Measurements from ENCODE around the gene OGFOD1.

The OGFOD1 gene

DNA sequence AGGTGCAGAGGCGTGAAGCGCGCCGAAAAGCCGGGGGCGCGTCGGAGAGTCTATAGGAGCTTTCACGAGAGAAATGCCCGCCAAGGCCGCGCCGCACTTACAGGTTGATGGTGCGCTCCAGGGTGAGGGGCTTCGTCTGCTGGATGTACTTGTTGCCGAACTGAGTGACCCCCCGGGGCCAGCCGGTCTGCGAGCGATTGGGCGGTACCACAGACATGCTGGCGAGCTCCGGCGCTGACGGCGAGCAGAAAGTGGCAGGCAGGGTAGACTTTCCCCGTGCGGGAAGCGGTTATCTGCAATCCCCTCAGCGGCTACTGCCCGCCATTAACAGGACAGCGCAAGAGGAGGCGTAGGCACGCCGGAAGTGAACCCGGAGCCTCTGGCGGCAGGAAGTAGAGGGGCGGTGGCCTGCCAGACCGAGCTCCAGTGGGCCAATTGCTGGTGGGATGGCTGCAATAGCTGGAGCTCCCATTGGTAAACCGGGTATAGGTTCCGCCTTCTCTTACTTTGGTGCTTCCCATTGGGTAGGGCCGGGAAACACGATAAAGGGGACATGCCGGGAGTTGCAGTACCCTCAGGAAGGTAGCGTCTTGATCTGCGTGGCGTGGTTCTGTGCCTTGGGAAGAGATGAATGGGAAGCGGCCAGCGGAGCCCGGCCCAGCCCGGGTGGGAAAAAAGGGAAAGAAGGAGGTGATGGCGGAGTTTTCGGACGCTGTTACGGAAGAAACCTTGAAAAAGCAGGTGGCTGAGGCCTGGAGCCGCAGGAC, at the start of gene OGFOD1, which contains the start of gene NUDT21:
TSS of gene OGFOD1 (plus strand) at position 569 of the 767 bp plus-strand sequence. CDS start at position 628, 59 bp downstream.
TSS of gene NUDT21 (minus strand) at position 347 of the 767 bp plus-strand sequence. CDS start at position 217, 130 bp downstream.
- peak within 1 kb of the TSS; percentile 99 for H3K27ac Mint-ChIP-seq
- H3K9me3 Mint-ChIP-seq, result no peaks in the 10 kb centered on the region
- H3K36me3 Mint-ChIP-seq, result peaks cover 85% of the 10 kb centered on the region
- peak; percentile 67 to 92 for DNase-seq (ENCODE audit: low spot score in 2 of 2)
- peak; percentile 96 for ATAC-seq
- H3K4me1 Mint-ChIP-seq, result peaks cover 59% of the 10 kb centered on the region
- H3K4me3 Mint-ChIP-seq, result peak within 1 kb of the TSS; percentile 89

- ATAC-seq, result no peak
- Mint-ChIP-seq H3K4me3 (no peak overlapping the region), H3K4me1 (peaks cover 9% of the 10 kb centered on the region), H3K27ac (peak overlapping the region; percentile 71), H3K9me3 (no peaks in the 10 kb centered on the region), H3K36me3 (peaks cover 98% of the 10 kb centered on the region)
- DNase-seq (ENCODE audit: low spot score in 2 of 2), result no peak
These were observed 45.2 kb upstream of the OGFOD1 start for GRCh38 chr16:56405977-56406672.

GRCh38 chr16:56408379-56409098, 42.8 kb upstream of the OGFOD1 start:
- H3K4me1 Mint-ChIP-seq, result peaks cover 9% of the 10 kb centered on the region
- no peak for DNase-seq (ENCODE audit: low spot score in 2 of 2)
- H3K27ac Mint-ChIP-seq, result peak overlapping the region; percentile 17
- H3K4me3 Mint-ChIP-seq, result no peak overlapping the region
- ATAC-seq, result no peak
- H3K9me3 Mint-ChIP-seq, result no peaks in the 10 kb centered on the region
- peaks cover 97% of the 10 kb centered on the region for H3K36me3 Mint-ChIP-seq

- Mint-ChIP-seq H3K9me3 (no peaks in the 10 kb centered on the region), H3K27ac (no peak overlapping the region), H3K4me3 (no peak overlapping the region), H3K36me3 (peaks cover 97% of the 10 kb centered on the region), H3K4me1 (peaks cover 9% of the 10 kb centered on the region)
- ATAC-seq, result no peak
- no peak for DNase-seq (ENCODE audit: low spot score in 2 of 2)
These were observed 42.2 kb upstream of the OGFOD1 start for GRCh38 chr16:56409195-56409594.

- Mint-ChIP-seq H3K36me3 (peaks cover 81% of the 10 kb centered on the region), H3K4me1 (peaks cover 9% of the 10 kb centered on the region), H3K27ac (no peak overlapping the region), H3K4me3 (no peak overlapping the region), H3K9me3 (no peaks in the 10 kb centered on the region)
- DNase-seq (ENCODE audit: low spot score in 2 of 2) (no peak), ATAC-seq (no peak)
These were observed 40.2 kb upstream of the OGFOD1 start for GRCh38 chr16:56411123-56411522.

DNA sequence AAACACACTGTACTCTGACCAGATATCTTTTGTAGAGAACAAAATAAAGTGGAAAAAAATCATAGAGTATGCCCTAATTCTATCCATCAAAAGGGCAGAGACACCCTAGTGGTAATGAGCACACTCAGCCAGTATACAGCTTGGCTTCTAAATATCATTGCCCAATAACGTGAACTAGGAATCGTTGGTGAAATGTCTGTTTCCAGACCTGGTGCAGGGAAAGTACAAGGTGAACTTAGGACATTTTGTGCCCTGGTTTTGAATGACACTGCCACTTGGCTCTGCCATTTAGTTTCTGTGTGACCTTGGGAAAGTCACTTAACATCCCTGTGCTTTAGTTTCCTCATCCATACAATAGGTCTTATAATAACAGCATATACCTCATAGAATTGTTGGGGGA, 39.7 kb upstream of the OGFOD1 start:
- DNase-seq (ENCODE audit: low spot score in 2 of 2) (no peak), ATAC-seq (no peak)
- Mint-ChIP-seq H3K36me3 (peaks cover 76% of the 10 kb centered on the region), H3K4me3 (no peak overlapping the region), H3K27ac (no peak overlapping the region), H3K4me1 (peaks cover 9% of the 10 kb centered on the region), H3K9me3 (no peaks in the 10 kb centered on the region)

DNA sequence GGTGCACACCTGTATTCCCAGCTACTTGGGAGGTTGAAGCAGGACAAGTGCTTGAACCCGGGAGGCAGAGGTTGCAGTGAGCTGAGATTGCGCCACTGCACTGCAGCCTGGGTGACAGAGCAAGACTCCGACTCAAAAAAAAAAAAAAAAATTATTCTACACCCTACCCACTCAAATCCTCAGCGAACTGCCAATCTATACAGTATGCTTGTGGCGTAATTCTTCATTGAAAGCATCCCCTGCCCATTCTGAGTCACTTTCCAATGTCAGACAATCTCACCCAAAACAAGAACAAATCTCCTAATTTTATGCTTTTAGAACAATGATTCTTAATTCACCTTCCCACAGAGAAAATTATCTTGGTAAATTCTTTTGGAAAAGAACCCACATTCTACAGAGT, 38.0 kb upstream of the OGFOD1 start:
- peaks cover 59% of the 10 kb centered on the region for H3K36me3 Mint-ChIP-seq
- no peak for ATAC-seq
- peaks cover 7% of the 10 kb centered on the region for H3K4me1 Mint-ChIP-seq
- H3K27ac Mint-ChIP-seq, result no peak overlapping the region
- DNase-seq (ENCODE audit: low spot score in 2 of 2), result no peak
- H3K4me3 Mint-ChIP-seq, result no peak overlapping the region
- no peaks in the 10 kb centered on the region for H3K9me3 Mint-ChIP-seq

DNA sequence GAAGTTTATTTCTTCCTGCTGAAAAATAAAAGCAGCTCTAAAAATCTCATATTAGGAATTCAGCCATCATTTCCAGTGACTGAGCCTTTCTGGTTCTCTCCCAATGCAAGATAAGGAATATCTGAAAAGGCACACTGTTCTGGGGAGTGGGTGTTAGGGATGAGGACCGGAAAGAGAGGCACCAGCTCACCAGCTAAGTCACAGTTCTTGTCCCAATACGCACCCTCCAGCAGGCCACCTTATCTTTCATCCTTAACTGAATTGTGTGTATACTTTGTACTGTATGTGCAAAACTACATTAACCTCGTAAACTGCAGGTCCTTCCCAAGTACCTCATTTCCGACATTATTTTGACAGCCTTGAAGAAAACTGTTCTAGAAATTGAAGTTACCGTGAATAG, 37.0 kb upstream of the OGFOD1 start:
- H3K4me1 Mint-ChIP-seq, result no peaks in the 10 kb centered on the region
- ATAC-seq (no peak), DNase-seq (ENCODE audit: low spot score in 2 of 2) (no peak)
- H3K36me3 Mint-ChIP-seq, result peaks cover 49% of the 10 kb centered on the region
- no peaks in the 10 kb centered on the region for H3K9me3 Mint-ChIP-seq
- no peak overlapping the region for H3K27ac Mint-ChIP-seq
- no peak overlapping the region for H3K4me3 Mint-ChIP-seq

GRCh38 chr16:56415875-56416274, 35.5 kb upstream of the OGFOD1 start:
- Mint-ChIP-seq H3K9me3 (no peaks in the 10 kb centered on the region), H3K4me1 (peaks cover 9% of the 10 kb centered on the region), H3K4me3 (no peak overlapping the region), H3K27ac (no peak overlapping the region), H3K36me3 (peaks cover 34% of the 10 kb centered on the region)
- no peak for DNase-seq (ENCODE audit: low spot score in 2 of 2)
- no peak for ATAC-seq

DNA sequence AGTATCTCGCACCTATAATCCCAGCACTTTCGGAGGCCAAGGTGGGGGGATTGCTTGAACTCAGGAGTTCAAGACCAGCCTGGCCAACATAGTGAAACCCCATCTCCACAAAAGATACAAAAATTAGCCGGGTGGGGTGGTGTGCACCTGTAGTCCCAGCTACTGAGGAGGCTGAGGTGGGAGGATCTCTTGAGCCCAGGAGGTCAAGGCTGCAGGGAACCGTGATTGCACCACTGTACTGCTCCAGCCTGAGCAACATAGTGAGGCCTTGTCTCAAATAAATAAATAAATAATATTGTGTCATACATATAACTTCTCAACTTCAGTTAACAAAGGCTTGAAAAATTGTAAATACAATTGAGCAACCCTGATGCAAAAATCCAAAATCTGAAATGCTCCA, 34.2 kb upstream of the OGFOD1 start:
- H3K4me3 Mint-ChIP-seq, result no peak overlapping the region
- no peaks in the 10 kb centered on the region for H3K9me3 Mint-ChIP-seq
- peaks cover 18% of the 10 kb centered on the region for H3K4me1 Mint-ChIP-seq
- peaks cover 22% of the 10 kb centered on the region for H3K36me3 Mint-ChIP-seq
- no peak for DNase-seq (ENCODE audit: low spot score in 2 of 2)
- ATAC-seq, result no peak
- no peak overlapping the region for H3K27ac Mint-ChIP-seq

DNA sequence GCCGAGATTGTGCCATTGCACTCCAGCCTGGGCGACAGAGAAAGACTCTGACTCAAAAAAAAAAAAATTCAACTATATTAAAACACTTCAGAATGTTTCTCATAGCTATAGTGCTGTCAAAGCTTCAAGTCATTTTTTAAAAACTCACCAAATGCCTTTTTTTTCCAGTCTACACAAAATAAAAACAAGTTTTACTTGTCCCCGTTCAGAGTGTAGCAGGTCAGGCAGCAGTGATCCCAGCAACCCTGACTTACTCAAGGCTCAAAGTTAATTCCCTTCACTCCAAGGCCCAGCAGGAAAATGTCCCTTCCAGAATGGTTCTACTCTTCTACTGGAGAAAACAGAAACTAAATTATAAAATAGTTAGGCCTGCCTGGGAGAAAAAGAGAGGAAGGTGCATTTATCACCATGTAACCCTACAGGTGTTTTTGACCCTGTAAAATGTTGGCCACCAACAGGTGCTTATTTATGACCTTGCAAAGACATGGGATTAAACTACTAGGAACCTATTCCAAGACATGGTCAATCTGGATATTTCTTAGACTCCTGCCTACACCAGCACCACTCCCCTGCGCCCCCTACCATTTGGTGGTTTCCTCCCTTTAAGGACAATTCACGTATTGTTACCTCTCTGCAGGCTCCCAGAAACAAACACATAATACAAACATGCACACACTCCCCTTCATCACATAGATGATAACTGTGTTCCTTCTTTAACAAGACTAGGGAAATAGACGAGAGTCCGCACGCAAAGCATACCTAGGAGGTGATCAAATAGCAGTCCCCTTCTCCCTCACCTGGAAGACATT, 31.4 kb upstream of the OGFOD1 start:
- DNase-seq (ENCODE audit: low spot score in 2 of 2), result no peak
- Mint-ChIP-seq H3K4me1 (peaks cover 42% of the 10 kb centered on the region), H3K9me3 (no peaks in the 10 kb centered on the region), H3K27ac (no peak overlapping the region), H3K36me3 (no peaks in the 10 kb centered on the region), H3K4me3 (no peak overlapping the region)
- no peak for ATAC-seq

DNA sequence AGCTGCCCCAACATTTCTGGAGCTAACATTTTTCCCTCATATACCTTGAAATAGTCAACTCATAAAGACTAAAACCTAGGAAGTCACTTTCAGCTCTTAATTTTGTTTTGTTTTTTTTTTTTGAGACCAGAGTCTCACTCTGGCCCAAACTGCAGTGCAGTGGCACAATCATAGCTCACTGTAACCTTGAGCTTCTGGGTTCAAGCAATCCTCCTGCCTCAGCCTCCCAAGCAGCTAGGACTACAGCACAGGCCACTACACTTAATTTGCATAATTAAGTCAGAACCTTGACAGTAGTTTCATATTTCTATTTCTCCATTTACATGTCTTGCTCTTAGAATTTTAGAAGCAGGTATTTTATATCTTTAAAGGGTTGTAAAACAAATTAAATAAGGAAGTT, 30.7 kb upstream of the OGFOD1 start:
- no peaks in the 10 kb centered on the region for H3K9me3 Mint-ChIP-seq
- H3K4me3 Mint-ChIP-seq, result no peak overlapping the region
- H3K27ac Mint-ChIP-seq, result no peak overlapping the region
- H3K4me1 Mint-ChIP-seq, result peaks cover 42% of the 10 kb centered on the region
- H3K36me3 Mint-ChIP-seq, result no peaks in the 10 kb centered on the region
- ATAC-seq (no peak), DNase-seq (ENCODE audit: low spot score in 2 of 2) (no peak)

DNA sequence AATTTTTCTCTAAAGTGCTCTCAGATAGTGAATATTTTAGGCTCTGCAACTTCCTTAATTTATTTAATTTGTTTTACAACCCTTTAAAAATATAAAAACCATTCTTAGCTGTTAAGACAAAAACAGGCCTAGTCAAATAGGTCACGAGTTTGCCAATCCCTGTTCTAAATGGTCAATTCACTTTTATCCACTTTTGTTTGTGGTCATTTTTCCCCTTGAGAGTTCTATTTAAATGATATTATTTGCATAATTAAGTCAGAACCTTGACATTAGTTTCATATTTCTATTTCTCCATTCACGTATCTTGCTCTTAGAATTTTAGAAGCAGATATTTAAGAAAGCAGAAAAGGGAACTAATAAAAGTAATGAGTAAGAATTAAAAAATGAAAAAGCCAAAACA, 30.0 kb upstream of the OGFOD1 start:
- H3K4me1 Mint-ChIP-seq, result peaks cover 47% of the 10 kb centered on the region
- H3K36me3 Mint-ChIP-seq, result no peaks in the 10 kb centered on the region
- H3K9me3 Mint-ChIP-seq, result no peaks in the 10 kb centered on the region
- DNase-seq (ENCODE audit: low spot score in 2 of 2) (no peak), ATAC-seq (no peak)
- H3K4me3 Mint-ChIP-seq, result no peak overlapping the region
- peak overlapping the region; percentile 1 for H3K27ac Mint-ChIP-seq

GRCh38 chr16:56421976-56422669, 29.2 kb upstream of the OGFOD1 start:
- H3K36me3 Mint-ChIP-seq, result no peaks in the 10 kb centered on the region
- peak overlapping the region; percentile 87 for H3K4me3 Mint-ChIP-seq
- ATAC-seq (no peak), DNase-seq (ENCODE audit: low spot score in 2 of 2) (no peak)
- peak overlapping the region; percentile 1 for H3K27ac Mint-ChIP-seq
- H3K4me1 Mint-ChIP-seq, result peaks cover 47% of the 10 kb centered on the region
- H3K9me3 Mint-ChIP-seq, result no peaks in the 10 kb centered on the region
